CD4-positive, alpha-beta T cell treated with Interleukin-4 for 1 hour (primary cell): Measurements from ENCODE around the gene MAPK1.
A peak's percentile ranks its signal among the peaks of the same experiment; 100 is the strongest.
"Not testable (repeated sequence)": the region's sequence is repeated elsewhere in the genome, so short reads cannot be mapped to it uniquely, and the experiment has no call there.

Experiments used
- DNase-seq, 2 donors: peaks; one replicate each; pipeline ENCODE4 v3.0.0-alpha.2; 2020 to 2022

The MAPK1 gene

GRCh38 chr22:21817497-21817853 lies 50.0 kb downstream of the MAPK1 start:
- DNase-seq = not testable (repeated sequence)

- peak; percentile 76 to 90 for DNase-seq
Measured at GRCh38 chr22:21816787-21817496, 50.5 kb downstream of the MAPK1 start.

- no peak for DNase-seq
Measured at GRCh38 chr22:21816472-21816786, 51.0 kb downstream of the MAPK1 start.

- no peak for DNase-seq
Measured at GRCh38 chr22:21815958-21816357, 51.5 kb downstream of the MAPK1 start.

- no peak for DNase-seq
Measured at GRCh38 chr22:21815357-21815756, 52.1 kb downstream of the MAPK1 start.

GRCh38 chr22:21811982-21812381 lies 55.5 kb downstream of the MAPK1 start:
- DNase-seq = no peak

- DNase-seq = no peak
Measured at GRCh38 chr22:21807544-21808529, 59.6 kb downstream of the MAPK1 start.

GRCh38 chr22:21805325-21805724 lies 62.1 kb downstream of the MAPK1 start:
- DNase-seq = not testable (repeated sequence)

- DNase-seq = no peak
Measured at GRCh38 chr22:21803811-21804249, 63.6 kb downstream of the MAPK1 start.

- DNase-seq = no peak
Measured at GRCh38 chr22:21802673-21803072, 64.8 kb downstream of the MAPK1 start.

GRCh38 chr22:21802056-21802455 lies 65.4 kb downstream of the MAPK1 start:
- DNase-seq = no peak

- not testable (repeated sequence) for DNase-seq
Measured at GRCh38 chr22:21801304-21801644, 66.2 kb downstream of the MAPK1 start.

- no peak for DNase-seq
Measured at GRCh38 chr22:21800552-21801303, 66.7 kb downstream of the MAPK1 start.

- no peak for DNase-seq
Measured at GRCh38 chr22:21797444-21798221, 69.8 kb downstream of the MAPK1 start.

GRCh38 chr22:21796863-21797262 lies 70.6 kb downstream of the MAPK1 start:
- DNase-seq = no peak

- no peak for DNase-seq
Measured at GRCh38 chr22:21796231-21796630, 71.2 kb downstream of the MAPK1 start.

GRCh38 chr22:21793716-21794115 lies 73.7 kb downstream of the MAPK1 start:
- DNase-seq = not testable (repeated sequence)

- no peak for DNase-seq
Measured at GRCh38 chr22:21791635-21792625, 75.5 kb downstream of the MAPK1 start.

- DNase-seq = not testable (repeated sequence)
Measured at GRCh38 chr22:21790849-21791610, 76.4 kb downstream of the MAPK1 start.

GRCh38 chr22:21790359-21790758 lies 77.1 kb downstream of the MAPK1 start:
- no peak for DNase-seq
